Ovary (tissue), 9 donors: ENCODE measurements around the gene SLC24A4. TPM values are rescaled to one million over a fixed set of nuclear protein-coding genes. Genes with fewer than 3 reads are reported as not detected.

ENCODE experiments used
- DNase-seq, 5 donors: peaks; one replicate each; pipeline ENCODE4 v3.0.0-alpha.2; 2019 to 2020
- H3K27ac ChIP-seq, 2 donors: fragments of 200-600 bp; one replicate each; pipeline versions ENCODE4 v1.5.1 to v1.8.0; 2019 to 2022
- H3K27me3 ChIP-seq: fragments of 200-600 bp; one replicate; pipeline ENCODE4 v1.8.0; 2022
- H3K36me3 ChIP-seq: fragments of 200-600 bp; sonication (generic); one replicate; pipeline ENCODE4 v1.5.1; 2019
- H3K4me1 ChIP-seq: one replicate; pipeline ENCODE4 v1.8.1; 2013; ENCODE audit warnings: mild to moderate bottlenecking, moderate library complexity; ENCODE audit not compliant: insufficient read depth
- H3K4me3 ChIP-seq: fragments of 200-600 bp; sonication (generic); one replicate; pipeline ENCODE4 v1.5.1; 2017
- H3K9me3 ChIP-seq, 2 donors: fragments of 200-600 bp in 1 of 2; sonication (generic) in 1 of 2; one replicate each; pipeline versions ENCODE4 v1.5.1 to v1.8.1; 2013 to 2019; ENCODE audit warnings: mild to moderate bottlenecking in 1 of 2, moderate library complexity in 1 of 2
- CTCF ChIP-seq, 3 donors: fragments of 450-650 bp in 2 of 3; fragments of 200-600 bp in 1 of 3; IDR thresholded peaks; one replicate each; pipeline versions ENCODE4 v1.5.1 to v1.8.0; 2016 to 2022; ENCODE audit warnings: antibody characterized with exemption in 3 of 3, mild to moderate bottlenecking in 1 of 3
- EP300 ChIP-seq: sonication (generic); formaldehyde crosslinking; IDR thresholded peaks from one replicate; pipeline ENCODE4 v1.6.1; 2017; ENCODE audit warnings: antibody characterized with exemption
- POLR2A ChIP-seq: fragments of 450-650 bp; IDR thresholded peaks from one replicate; pipeline ENCODE4 v1.6.1; 2017; ENCODE audit warnings: antibody characterized with exemption, mild to moderate bottlenecking, moderate library complexity
- WGBS, 3 donors: extraction: QIAGEN DNeasy Blood & Tissue Kit in 1 of 3; methylation state at CpG; one replicate each; pipeline versions ENCODE4 v1.1.5 to v1.1.7; 2013 to 2017; 5-methylcytosine and 5-hydroxymethylcytosine counted together
- intact Hi-C, 4 donors: fragments of 100-400 bp; cut with DNase I; formaldehyde crosslinking; loops; one replicate each; pipeline versions ENCODE4 v1.11.0 to v1.15.1; 2022 to 2023
- polyA plus RNA-seq, 2 donors: library from polyadenylated mRNA; stranded (reverse); fragments of 200-250 nt in 1 of 2; fragments of 350-450 nt in 1 of 2; fragmentation: Illumina TruSeq in 1 of 2; extraction: RNeasy Lipid Tissue Mini Kit (QIAGEN cat#74804) in 1 of 2; gene quantifications; one replicate each; pipeline ENCODE4 v1.2.3, GENCODE V29; 2013 to 2014
- total RNA-seq, 7 donors: library from RNA; depleted of rRNA in 2 of 7; stranded (reverse); fragments of >200 nt in 2 of 7; fragmentation: NEBNext Ultra II Directional in 3 of 7; extraction: Animal tissue kit (Norgen Biotek cat#: 25700) in 3 of 7; gene quantifications; one replicate each; pipeline versions ENCODE4 v1.1.0 to v1.2.4, GENCODE V29; 2016 to 2023
- donor health status: DM: no; HTN: no; CAD: no; lungs with moderate emphysema.
- donor health status: DM: no; HTN: no; CAD: no.
- donor health status: Bipolar disorder and iron deficiency.
- donor health status: DM: yes; HTN: yes; CAD: no.
- donor health status: DM: no; HTN: no; CAD: no.
- donor health status: DM: yes; HTN: yes; CAD: no.

The SLC24A4 gene
- total and polyA plus RNA-seq, 9 donors: 0.10 to 0.98 (median 0.24) TPM

GRCh38 chr14:92524602-92525185, 201.7 kb downstream of the SLC24A4 start:
- H3K4me1 ChIP-seq: peaks cover 5% of the 10 kb centered on the region

GRCh38 chr14:92525322-92526095, 202.5 kb downstream of the SLC24A4 start:
- H3K4me1 ChIP-seq: peaks cover 5% of the 10 kb centered on the region
- no peak overlapping the region for H3K27ac ChIP-seq
- H3K9me3 ChIP-seq: no peaks in the 10 kb centered on the region
- H3K36me3 ChIP-seq: no peaks in the 10 kb centered on the region
- DNase-seq: no peak
- TF ChIP-seq EP300 (no peak), POLR2A (no peak), CTCF (IDR thresholded peaks at IDR 0.05) (no peak)
- 92 to 94% (median 92%) methylated on average over 12 of the region's 12 CpGs for whole genome bisulfite sequencing, 3 donors
- intact Hi-C loops: no loop called here
- H3K4me3 ChIP-seq: no peak overlapping the region
- H3K27me3 ChIP-seq: no peaks in the 10 kb centered on the region

More at GRCh38 chr14:92524602-92525185, 201.7 kb downstream of the SLC24A4 start:
- Histone ChIP-seq H3K27ac (no peak overlapping the region), H3K27me3 (no peaks in the 10 kb centered on the region), H3K36me3 (no peaks in the 10 kb centered on the region), H3K4me3 (no peak overlapping the region), H3K9me3 (no peaks in the 10 kb centered on the region)
- TF ChIP-seq EP300: no peak
- no peak for TF ChIP-seq CTCF (IDR thresholded peaks at IDR 0.05)
- TF ChIP-seq POLR2A: no peak
- intact Hi-C loops: no loop called here
- no peak for DNase-seq
- 84 to 91% (median 88%) methylated on average over 10 of the region's 10 CpGs for WGBS, 3 donors

GRCh38 chr14:92527721-92528120, 204.8 kb downstream of the SLC24A4 start:
- H3K4me3 ChIP-seq: no peak overlapping the region
- H3K9me3 ChIP-seq: no peaks in the 10 kb centered on the region
- no peak for TF ChIP-seq EP300
- no peak for TF ChIP-seq POLR2A
- TF ChIP-seq CTCF (IDR thresholded peaks at IDR 0.05): no peak
- H3K27me3 ChIP-seq: no peaks in the 10 kb centered on the region
- no peak overlapping the region for H3K27ac ChIP-seq
- WGBS, 3 donors: 85 to 88% (median 87%) methylated on average over 14 of the region's 14 CpGs
- H3K36me3 ChIP-seq: no peaks in the 10 kb centered on the region
- intact Hi-C loops: no loop called here
- no peak for DNase-seq
- H3K4me1 ChIP-seq: peaks cover 6% of the 10 kb centered on the region

GRCh38 chr14:92528486-92529100, 205.6 kb downstream of the SLC24A4 start:
- no peak overlapping the region for H3K27ac ChIP-seq
- TF ChIP-seq POLR2A (no peak), EP300 (no peak)
- H3K36me3 ChIP-seq: no peaks in the 10 kb centered on the region
- intact Hi-C loops: no loop called here
- peaks cover 7% of the 10 kb centered on the region for H3K4me1 ChIP-seq
- H3K27me3 ChIP-seq: no peaks in the 10 kb centered on the region
- H3K4me3 ChIP-seq: no peak overlapping the region
- DNase-seq: no peak
- no peaks in the 10 kb centered on the region for H3K9me3 ChIP-seq
- WGBS, 3 donors: 93 to 94% (median 93%) methylated on average over 14 of the region's 14 CpGs

GRCh38 chr14:92529903-92530302, 206.9 kb downstream of the SLC24A4 start:
- H3K27me3 ChIP-seq: no peaks in the 10 kb centered on the region
- TF ChIP-seq CTCF (IDR thresholded peaks at IDR 0.05): no peak
- no peak for TF ChIP-seq EP300
- TF ChIP-seq POLR2A: no peak
- intact Hi-C loops: no loop called here
- 75 to 79% (median 79%) methylated on average over 4 of the region's 4 CpGs for WGBS, 3 donors
- no peak overlapping the region for H3K4me3 ChIP-seq
- H3K27ac ChIP-seq: no peak overlapping the region
- H3K36me3 ChIP-seq: no peaks in the 10 kb centered on the region
- peaks cover 4% of the 10 kb centered on the region for H3K4me1 ChIP-seq
- H3K9me3 ChIP-seq: no peaks in the 10 kb centered on the region
- DNase-seq: no peak
